SIG-M5 (cell line): ENCODE data around the gene LIMS2.

Source experiments
- DNase-seq: peaks from one replicate; lab custom pipeline; 2025; lab: John Stamatoyannopoulos, UW

LIMS2 gene

GRCh38 chr2:127645395-127646291 is 29.7 kb downstream of the LIMS2 start, which contains the start of gene GPR17:
Gene GPR17 (plus strand): TSS chr2:127646153. CDS start chr2:127650736, 4,583 bp downstream.
- DNase-seq, result no peak

GRCh38 chr2:127645026-127645394 is 30.3 kb downstream of the LIMS2 start:
- DNase-seq, result no peak

DNA sequence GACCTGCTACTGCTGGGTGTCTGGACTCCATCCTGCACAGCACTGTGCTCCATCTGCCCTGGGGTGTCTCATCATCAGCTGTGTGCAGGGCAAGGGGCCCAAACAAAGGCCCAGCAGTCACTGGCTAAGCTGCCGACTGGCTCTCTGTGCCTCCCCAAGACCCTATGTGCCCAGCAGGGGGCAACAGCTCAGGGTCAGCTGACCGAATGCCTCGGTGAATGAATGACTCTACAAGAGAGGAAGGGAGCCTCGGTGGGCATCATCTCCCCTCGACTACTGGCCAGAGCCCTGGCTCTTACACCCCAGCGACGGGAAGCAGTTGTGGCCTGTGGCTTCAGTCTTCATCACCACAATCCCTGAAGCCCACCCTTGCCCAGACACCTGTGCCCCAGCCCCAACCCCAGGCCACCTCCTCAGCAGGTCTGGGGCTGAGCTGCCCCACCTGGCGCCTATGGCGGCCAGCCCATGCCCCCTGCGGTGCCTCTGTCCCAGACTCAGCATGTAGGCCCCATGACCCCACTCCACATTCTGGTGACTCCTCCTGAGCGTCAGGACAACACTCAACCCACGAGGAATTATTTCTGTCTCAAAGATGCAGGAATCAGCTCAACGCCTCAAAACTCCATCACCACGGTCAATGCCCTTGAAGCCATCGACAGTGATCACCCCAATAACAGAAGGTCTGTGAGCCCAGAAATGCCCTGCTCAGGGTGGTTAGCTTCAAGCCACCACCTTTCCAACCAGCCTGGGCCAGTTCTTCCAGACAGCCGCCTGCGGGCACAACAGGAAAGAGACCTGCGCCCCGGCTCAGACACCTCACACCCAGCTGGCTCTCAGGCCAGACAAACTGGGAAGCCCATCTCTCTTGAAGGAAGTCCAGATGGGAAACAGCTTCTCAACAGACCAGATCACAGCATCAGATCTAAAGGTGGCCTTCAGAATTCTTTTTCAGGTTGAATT is 31.0 kb downstream of the LIMS2 start:
- DNase-seq, result no peak

DNA sequence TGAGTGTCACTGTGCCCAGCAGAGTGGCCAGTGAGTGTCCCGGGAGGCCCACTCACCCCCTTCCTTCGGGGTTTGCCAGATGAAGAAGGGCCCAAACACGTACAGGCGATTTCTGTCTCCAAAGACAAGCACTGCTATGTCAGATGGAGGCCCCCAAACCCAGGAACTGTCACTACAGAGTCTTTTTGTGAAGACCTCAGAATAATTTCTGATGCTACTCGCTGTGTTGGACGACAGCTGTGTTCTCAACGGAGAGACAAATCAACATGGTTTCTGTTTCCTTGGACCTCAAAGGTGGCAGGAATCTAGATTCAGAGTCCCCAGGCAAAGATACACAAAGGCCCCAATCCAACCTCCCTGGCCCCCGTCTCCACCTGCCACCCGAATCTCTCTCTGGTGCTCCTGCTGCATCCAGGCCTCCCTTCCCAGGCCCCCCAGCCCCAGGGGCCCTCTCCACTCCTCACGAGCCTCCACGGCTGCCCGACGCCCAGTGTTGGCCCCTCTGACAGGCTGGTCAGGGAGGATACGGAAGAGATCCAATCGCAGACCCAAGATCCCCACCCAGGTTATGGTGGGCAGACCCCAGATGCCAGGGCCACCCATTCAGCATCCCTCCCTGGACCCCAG is 31.8 kb downstream of the LIMS2 start:
- DNase-seq, result no peak

DNA sequence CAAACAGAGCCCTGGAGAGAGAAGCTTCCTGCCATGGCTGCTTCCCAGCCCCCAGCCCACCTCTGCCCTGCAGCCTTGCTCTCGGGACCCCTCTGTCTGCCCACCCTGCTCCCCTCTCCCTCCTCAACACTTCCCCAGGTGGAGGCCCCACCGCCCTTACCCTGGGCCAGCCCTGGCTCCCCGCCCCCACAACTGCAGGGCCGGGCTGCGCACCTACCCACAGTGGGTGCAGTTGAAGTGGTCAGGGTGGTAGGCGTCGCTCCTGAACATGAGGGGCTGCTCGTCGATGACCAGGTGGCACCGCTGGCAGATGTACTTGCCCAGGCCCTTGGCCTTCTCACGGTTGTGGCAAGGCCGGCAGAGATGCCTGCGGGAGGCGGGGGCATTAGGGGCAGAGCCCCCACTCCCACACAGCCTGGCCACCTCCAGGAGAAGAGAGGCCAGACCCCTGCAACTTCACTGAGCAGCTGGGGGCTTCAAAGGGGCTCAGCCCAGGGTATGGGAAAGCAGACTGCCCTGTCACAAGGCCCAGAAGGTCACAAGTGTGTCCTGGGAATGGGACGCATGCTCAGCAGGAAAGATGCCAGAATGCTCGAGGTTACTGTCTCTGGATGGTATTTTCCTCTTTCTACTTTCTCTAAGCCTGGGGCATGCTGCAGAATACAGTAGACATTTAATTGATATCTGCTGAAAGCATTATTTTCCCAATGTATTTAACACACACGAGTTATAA is 32.5 kb downstream of the LIMS2 start:
- DNase-seq, result no peak

- no peak for DNase-seq
Measured at GRCh38 chr2:127641846-127642507, 33.4 kb downstream of the LIMS2 start.

DNA sequence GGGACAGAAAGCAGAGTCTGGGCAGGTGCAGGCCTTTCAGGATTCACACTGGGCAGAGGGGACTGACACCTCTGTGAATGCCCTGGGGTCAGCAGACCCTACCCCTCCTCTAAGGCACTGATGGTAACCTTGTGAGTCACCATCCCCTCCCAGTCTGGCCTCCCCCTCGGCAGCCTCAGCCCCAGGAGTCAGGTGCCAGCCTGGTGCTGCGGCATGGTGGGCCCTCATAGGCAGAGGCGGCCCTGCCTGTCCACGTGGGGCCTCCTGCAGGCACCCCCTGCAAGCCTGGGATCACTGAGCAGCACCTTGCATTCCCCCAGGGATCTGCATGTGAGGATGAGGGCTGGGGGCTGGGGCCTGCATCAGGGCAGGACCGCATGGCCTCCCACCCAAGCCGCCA is 34.2 kb downstream of the LIMS2 start:
- DNase-seq, result no peak

- DNase-seq, result no peak
Measured at GRCh38 chr2:127640082-127641072, 35.0 kb downstream of the LIMS2 start.

DNA sequence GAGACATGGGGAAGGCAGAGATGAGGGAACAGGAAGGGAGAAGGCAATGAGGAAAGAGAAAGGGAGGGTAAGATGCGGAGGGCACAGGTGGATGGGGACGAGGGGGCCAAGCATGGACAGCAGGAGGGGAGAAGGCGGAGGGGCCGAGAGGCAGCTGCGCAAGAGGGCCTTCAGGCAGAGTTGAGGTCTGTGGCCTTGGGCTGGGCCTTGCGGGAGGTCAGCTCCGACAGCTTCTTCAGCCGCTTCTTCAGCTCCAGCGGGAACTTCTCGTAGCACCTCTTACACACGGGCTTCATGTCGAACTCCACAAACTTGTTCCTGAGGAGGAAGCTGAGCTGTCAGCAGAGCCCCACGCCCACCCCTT is 36.2 kb downstream of the LIMS2 start:
- DNase-seq, result no peak

DNA sequence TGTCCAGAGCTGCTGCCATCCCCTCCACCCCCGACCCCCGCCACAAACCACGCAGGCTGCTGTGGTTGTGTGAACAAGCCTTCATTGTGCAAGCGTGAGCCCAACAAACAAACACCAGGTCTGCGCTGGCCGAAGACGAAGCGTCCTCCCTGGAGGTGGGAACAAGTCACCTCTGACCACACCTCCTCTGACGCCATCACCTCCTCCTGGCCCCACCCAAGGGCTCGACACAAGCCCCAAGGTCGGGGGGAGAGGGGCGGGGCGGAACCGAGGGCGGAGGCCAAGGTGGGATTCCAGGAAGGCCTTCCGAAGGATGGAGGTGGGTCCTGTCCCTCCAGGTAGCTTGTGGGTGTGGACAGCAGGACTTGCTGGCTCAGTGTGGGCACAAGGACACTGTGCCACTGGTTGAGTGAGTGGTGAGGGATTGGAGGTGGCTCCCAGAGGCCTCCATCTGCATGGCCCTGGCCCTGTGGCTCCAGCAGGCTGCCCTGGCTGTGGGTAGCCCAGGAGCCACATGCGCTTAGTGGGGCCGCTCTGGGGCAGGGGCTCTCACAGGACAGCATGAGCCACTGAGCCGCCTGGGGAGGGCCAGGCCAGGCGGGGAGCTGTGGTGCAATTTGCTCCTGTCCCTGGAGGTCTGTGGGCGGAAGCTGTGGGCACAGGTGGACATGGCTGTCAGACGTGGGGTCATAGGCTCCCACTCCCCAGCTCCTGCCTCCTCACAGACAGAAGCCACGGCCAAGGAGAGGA is 36.8 kb downstream of the LIMS2 start:
- DNase-seq, result no peak

- DNase-seq, result no peak
Measured at GRCh38 chr2:127637725-127638252, 37.5 kb downstream of the LIMS2 start.

GRCh38 chr2:127637236-127637630 is 38.1 kb downstream of the LIMS2 start:
- DNase-seq, result no peak

GRCh38 chr2:127636248-127637235 is 38.8 kb downstream of the LIMS2 start:
- DNase-seq, result no peak

- no peak for DNase-seq
Measured at GRCh38 chr2:127635380-127636237, 39.7 kb downstream of the LIMS2 start.

GRCh38 chr2:127634626-127635379 is 40.5 kb downstream of the LIMS2 start:
- no peak for DNase-seq

- DNase-seq, result no peak
Measured at GRCh38 chr2:127634066-127634617, 41.2 kb downstream of the LIMS2 start.
